Measurements from ENCODE around the gene WNK1.
A peak's percentile ranks its signal among the peaks of the same experiment; 100 is the strongest.

WNK1 gene

DNA sequence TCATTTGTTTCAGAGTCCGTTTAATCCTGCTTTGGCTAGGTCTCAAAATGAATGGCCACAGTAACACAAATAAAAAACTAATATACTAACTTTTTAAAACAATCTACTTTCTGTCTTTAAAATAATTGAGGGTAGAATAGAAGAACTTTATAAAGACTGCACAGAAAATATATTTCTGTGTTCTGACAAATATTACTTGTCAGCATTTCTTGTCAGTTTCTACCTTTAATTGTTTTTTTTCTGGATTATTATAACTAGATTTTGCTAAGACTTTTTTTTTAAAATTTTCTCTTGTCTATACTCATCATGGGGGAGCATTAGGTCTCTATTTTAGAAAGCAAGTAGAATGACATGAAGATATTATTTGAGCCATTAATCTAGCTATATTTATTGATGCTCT, 110.9 kb downstream of the WNK1 start:
- no peak for DNase-seq (ENCODE audit: low spot score)

DNA sequence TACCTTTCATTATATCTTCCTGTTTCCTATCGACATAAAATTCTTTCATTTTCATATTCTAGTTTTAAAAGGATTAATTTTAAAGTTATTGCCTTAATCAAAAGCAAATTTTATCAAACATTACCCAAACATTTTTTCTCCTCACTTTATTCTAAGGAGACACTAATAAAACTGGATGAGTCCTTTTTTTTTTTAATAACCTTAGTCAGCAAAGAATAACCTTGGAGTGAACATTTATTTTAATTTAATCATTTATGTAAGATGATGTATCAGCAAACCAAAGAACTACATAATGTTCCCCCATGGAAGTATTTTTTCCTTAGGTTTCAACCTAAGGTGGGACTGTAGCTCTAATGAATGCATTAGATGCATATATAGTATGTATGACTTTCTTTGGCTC, 113.2 kb downstream of the WNK1 start:
- DNase-seq (ENCODE audit: low spot score): no peak

DNA sequence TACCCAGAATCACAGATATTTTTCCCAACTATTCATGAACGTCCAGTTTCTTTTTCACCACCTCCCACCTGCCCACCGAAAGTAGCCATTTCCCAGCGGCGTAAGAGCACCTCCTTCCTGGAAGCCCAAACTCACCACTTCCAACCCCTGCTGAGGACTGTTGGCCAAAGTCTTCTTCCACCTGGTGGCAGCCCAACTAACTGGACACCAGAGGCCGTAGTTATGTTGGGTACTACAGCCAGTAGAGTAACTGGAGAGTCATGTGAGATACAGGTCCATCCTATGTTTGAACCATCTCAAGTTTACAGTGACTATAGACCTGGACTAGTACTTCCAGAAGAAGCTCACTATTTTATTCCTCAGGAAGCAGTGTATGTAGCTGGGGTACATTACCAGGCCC, 115.5 kb downstream of the WNK1 start:
- DNase-seq (ENCODE audit: low spot score): no peak

DNA sequence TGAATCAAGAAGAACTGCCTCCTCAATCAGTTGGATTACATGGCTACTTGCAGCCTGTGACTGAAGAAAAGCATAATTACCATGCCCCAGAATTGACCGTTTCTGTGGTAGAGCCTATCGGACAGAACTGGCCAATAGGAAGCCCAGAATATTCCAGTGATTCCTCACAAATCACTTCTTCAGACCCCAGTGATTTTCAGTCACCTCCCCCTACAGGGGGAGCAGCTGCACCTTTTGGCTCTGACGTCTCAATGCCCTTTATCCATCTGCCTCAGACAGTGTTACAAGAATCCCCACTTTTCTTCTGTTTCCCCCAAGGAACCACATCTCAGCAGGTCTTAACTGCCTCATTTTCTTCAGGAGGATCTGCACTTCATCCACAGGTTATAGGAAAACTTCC, 116.3 kb downstream of the WNK1 start:
- DNase-seq (ENCODE audit: low spot score): no peak

DNA sequence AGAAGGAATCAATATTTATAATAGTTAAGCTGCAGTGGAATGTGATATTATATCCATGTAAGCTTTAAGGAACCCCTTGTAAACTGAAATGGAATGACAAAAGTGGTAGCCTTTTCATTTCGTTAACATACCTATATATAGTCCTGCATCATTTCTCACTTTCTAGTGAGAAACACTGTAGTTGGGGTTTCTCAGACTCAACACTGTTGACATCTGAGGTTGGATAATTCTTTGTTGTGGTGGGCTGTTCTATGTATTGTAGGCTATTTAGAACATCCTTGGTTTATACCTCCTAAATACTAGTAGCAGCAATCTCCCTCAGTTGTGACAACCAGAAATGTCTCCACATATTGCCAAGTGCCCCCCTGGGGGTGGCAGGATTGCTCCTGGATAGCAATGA, 118.0 kb downstream of the WNK1 start:
- DNase-seq (ENCODE audit: low spot score): no peak

DNA sequence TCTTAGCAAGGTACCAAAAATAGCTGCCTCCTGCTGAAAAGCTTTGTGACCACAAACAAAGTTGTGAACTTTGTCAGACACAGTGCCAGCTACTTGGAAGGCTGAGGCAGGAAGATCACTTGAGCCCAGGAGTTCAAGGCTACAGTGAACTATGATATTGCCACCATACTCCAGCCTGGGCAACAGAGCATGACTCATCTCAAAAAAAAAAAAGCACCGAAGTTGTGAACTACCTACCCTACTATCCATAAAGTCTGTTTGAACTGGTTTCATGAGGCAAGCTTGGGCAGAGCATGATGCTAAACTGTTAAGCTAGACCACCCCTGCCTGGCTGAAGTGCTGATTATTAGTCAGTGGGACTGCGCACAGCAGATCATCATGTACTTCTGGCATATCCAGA, 121.6 kb downstream of the WNK1 start:
- DNase-seq (ENCODE audit: low spot score): no peak

DNA sequence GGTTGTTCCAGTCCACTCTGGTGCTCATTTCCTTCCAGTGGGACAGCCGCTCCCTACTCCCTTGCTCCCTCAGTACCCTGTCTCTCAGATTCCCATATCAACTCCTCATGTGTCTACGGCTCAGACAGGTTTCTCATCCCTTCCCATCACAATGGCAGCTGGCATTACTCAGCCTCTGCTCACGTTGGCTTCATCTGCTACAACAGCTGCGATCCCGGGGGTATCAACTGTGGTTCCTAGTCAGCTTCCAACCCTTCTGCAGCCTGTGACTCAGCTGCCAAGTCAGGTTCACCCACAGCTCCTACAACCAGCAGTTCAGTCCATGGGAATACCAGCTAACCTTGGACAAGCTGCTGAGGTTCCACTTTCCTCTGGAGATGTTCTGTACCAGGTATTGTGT, 127.3 kb downstream of the WNK1 start:
- DNase-seq (ENCODE audit: low spot score): peak; percentile 34

DNA sequence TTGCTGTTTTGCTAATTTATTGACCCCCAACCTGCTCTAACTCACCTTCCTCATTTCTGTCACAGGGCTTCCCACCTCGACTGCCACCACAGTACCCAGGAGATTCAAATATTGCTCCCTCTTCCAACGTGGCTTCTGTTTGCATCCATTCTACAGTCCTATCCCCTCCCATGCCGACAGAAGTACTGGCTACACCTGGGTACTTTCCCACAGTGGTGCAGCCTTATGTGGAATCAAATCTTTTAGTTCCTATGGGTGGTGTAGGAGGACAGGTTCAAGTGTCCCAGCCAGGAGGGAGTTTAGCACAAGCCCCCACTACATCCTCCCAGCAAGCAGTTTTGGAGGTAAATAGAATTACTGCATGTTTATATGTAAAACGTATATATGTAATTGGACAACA, 128.3 kb downstream of the WNK1 start:
- no peak for DNase-seq (ENCODE audit: low spot score)

DNA sequence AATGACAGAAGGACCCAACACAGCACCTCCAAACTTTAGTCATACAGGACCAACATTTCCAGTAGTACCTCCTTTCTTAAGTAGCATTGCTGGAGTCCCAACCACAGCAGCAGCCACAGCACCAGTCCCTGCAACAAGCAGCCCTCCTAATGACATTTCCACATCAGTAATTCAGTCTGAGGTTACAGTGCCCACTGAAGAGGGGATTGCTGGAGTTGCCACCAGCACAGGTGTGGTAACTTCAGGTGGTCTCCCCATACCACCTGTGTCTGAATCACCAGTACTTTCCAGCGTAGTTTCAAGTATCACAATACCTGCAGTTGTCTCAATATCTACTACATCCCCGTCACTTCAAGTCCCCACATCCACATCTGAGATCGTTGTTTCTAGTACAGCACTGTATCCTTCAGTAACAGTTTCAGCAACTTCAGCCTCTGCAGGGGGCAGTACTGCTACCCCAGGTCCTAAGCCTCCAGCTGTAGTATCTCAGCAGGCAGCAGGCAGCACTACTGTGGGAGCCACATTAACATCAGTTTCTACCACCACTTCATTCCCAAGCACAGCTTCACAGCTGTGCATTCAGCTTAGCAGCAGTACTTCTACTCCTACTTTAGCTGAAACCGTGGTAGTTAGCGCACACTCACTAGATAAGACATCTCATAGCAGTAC, 132.5 kb downstream of the WNK1 start:
- no peak for DNase-seq (ENCODE audit: low spot score)

DNA sequence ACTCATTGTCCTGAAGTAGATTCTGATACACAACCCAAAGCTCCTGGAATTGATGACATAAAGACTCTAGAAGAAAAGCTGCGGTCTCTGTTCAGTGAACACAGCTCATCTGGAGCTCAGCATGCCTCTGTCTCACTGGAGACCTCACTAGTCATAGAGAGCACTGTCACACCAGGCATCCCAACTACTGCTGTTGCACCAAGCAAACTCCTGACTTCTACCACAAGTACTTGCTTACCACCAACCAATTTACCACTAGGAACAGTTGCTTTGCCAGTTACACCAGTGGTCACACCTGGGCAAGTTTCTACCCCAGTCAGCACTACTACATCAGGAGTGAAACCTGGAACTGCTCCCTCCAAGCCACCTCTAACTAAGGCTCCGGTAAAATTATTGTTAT, 133.3 kb downstream of the WNK1 start:
- DNase-seq (ENCODE audit: low spot score): no peak

DNA sequence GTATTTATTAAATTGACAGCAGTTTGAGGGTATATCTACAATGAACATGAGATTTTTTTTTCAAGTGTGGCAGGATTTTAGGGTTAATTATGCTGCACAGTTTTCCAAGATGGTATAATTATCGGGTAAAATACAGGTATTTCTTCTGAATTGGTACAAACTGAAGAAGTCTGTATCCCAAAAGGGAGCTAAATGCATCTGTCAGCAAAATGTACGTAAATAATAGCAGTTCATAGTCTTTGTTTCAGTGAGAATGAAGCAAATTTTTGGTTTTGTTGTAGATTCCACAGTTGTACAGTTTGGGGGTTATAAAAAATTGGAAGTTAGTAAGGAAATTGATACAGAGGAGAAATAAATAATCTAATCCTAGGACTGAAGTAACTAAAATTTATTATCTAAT, 133.8 kb downstream of the WNK1 start:
- DNase-seq (ENCODE audit: low spot score): no peak

DNA sequence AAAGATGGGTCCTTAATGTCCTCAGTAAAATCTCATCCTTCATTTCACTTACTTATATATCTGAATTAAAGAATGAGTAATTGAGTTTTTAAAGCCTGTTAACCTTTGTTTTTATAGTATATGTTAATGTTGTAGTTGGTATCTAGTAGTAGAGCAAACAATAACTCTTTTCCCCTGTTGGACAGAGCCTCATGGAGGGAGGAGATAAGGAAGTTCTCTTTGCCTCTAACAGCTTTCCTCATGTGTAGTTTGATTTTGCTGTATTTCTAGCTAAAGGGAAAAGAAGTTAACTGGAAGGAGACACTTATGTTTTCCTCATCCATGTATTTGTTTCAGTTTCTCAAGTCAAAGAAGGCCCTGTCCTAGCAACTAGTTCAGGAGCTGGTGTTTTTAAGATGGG, 141.8 kb downstream of the WNK1 start:
- no peak for DNase-seq (ENCODE audit: low spot score)

DNA sequence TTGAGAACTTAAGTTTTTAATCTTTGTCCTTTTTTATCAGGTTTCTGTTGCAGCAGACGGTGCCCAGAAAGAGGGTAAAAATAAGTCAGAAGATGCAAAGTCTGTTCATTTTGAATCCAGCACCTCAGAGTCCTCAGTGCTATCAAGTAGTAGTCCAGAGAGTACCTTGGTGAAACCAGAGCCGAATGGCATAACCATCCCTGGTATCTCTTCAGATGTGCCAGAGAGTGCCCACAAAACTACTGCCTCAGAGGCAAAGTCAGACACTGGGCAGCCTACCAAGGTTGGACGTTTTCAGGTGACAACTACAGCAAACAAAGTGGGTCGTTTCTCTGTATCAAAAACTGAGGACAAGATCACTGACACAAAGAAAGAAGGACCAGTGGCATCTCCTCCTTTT, 143.7 kb downstream of the WNK1 start:
- no peak for DNase-seq (ENCODE audit: low spot score)

DNA sequence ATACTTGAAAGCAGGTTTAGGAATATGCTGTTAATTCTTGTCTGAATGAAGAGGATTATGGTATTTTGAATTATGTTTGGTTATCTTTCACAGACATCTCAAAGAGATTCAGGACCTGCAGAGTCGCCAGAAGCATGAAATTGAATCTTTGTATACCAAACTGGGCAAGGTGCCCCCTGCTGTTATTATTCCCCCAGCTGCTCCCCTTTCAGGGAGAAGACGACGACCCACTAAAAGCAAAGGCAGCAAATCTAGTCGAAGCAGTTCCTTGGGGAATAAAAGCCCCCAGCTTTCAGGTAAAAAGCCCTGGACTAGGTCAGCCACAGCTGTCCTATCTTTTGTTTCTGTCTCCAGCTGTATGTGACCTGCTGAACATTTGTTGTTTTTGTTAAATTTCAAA, 145.0 kb downstream of the WNK1 start:
- no peak for DNase-seq (ENCODE audit: low spot score)

DNA sequence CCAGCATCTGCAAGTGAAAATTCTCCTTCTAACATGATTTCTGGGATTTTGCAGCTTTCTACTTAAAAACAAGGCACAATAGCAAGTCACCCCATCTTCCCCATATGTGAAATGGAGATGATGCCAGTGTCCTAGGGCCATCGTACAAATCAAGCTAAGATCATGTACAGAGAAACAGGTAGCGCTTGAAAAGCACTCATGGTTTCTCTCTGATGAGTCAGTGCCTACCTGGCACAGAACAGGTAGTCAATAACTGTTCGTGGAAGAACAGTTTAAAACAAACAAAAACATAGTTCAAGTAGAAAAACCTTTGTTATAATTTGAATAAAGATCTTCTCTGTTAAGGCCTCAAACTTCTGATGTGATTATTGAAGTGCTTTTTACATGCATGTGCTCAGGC, 150.2 kb downstream of the WNK1 start:
- no peak for DNase-seq (ENCODE audit: low spot score)

DNA sequence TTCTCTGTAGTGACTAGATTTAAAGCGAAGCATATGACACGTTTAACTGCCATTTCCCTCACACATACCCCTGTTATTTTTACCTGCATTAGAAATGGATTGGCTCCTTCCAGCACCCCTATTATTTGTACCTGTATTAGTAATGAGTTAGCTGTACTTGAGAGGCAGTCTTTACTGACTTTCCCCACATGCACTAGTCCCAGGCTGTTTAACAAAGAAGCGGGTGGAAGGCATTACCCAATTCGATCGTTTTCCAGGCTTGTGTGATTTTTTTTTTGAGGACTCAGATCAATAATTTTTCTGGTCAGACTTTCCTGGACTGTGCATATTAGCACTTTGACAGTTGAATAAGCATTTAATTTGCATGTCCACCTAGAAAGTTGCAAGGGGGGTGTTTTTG, 150.7 kb downstream of the WNK1 start:
- no peak for DNase-seq (ENCODE audit: low spot score)

DNA sequence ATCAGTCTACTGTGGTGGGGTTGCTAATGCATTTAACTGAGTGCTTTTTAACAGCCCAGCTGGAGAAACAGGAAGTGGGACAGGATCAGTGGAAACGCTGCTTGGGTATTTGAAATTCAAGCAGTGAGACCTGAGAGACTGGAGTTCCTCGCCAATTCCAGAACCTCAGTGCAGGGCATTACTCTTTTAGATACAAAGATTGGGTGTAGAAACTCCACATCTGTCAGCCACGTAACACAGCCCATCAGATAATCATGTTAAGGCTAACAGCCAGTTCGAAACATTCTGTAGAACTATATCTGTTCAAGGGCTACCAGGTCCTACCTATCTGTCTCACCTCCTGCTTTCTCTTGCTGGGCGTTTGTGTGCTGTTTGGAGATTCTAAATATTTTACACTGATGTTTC, 151.6 kb downstream of the WNK1 start:
- no peak for DNase-seq (ENCODE audit: low spot score)

DNA sequence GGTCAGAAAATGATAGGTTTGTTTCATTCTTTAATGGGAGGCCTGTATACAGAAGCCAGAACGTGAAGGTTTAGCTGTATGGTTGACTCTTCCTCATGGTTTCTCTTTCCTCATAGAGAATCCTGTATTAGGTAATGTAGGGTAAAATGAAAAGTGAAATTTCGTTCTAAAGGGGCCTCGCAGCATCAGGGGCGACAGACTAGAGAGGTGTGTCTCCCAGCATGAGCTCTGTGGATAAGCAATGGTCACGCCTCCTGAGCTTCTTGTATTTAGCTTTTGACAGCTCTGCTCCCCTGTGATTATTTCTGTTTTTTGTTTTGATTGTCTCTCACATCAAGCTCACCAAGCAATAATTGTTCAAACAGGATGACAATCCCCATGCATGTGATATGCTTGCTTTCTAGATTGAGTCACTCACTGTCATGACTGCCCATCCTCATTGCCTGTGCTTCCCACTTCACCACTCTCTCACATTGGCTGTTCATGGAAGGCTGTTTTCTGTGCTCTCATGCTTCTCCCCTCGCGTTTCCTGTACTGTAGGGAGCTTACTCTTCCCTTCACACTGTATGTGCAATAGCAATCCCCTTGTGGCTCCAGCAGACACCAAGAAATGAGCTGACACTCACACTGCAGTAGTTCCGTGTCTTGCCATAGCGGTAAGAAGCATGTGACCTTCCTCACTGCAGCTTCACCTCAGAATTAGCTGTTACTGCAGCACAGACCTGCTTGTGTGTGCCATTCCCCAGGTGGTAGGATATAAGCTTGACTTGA, 153.1 kb downstream of the WNK1 start:
- no peak for DNase-seq (ENCODE audit: low spot score)

DNA sequence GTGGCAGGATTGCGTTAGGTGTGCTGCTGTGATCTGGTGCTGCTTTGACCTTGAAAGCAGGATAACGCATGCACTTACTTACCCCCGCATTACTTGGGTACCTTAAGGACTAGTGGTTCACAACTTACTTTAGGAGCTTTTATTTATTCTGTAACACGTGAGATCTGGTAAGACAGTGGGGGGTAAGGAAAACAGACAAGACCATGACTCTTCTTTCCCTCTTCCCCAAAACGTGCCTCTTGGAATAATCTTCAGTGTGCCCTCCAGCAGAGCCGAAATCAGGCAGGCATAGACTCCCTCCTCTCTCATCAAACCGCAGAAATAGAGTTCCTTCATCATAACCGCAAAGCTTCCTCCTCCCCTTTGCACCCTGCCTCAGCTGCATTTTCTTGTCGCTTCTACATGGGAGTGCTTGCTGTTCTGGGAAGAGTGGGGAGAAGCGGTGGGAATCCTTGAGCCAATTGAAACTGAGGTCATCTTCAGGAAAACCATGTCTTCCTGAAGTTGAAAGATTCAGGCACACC, 153.7 kb downstream of the WNK1 start:
- DNase-seq (ENCODE audit: low spot score): no peak

DNA sequence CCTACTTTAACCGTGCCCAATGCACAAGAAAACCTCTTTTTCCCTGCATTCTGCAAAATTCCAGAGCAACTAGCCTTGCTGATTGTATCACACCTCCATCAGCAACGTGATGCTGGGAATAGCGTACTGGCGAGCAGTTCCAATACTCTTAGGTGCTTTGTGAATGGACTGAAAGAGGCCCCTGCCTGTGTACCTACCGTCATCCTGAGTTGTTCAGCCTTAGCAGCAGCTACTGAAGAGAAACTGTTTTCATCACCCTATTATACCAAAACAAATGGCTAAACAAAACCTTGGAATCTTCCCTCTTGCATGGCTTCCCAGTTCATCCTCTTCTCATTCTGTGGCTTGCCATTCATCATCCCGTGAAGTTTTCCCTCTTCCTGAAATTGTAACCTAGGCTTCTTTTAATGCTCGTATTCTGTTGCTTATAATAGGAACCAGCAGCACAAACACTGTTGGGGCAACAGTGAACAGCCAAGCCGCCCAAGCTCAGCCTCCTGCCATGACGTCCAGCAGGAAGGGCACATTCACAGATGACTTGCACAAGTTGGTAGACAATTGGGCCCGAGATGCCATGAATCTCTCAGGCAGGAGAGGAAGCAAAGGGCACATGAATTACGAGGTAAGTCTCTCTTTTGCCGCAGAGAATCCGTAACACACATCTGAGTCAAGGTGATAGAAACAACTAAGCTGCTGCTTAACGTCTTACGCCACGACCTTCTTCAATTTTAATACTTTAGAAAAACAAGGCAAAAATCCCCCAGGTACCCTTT, 155.2 kb downstream of the WNK1 start:
- DNase-seq (ENCODE audit: low spot score): no peak

DNA sequence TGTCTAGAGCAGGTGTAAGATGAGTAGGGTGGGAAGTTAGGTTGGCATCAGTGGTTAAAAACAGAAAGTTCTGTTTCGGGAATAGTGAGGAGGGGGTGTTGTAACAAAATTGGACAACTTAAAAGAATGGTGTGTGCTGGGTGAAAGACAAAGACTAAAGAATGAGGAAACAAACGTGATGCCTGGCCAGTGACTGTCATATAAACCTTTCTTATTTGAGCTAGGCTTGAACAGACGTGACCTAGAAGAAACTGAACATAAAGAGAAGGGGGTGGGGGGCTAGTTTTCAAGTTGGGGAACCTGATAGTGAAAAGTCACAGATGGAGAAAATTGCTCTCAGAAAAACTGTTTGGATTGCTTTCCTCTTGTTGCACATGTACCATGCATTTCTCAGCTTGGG, 157.5 kb downstream of the WNK1 start:
- no peak for DNase-seq (ENCODE audit: low spot score)

DNA sequence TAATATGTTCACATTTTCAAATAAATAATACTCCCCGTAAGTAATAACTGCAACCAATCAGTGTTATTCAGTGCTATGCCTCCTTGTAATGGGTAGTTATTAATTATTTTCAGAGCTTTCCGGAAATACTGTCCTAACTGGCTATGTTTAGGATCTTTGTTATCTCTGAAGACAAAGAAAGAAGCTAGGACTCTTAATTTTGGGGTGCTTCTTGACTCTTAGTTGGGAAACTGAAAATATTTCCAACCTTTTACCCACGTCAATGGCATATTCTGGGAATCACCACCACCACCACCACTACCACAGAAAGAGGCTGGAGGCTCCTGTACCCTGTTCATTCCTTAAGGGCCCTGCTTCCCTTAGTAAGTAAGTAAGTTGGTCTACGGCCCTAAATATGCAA, 158.0 kb downstream of the WNK1 start:
- DNase-seq (ENCODE audit: low spot score): no peak

DNA sequence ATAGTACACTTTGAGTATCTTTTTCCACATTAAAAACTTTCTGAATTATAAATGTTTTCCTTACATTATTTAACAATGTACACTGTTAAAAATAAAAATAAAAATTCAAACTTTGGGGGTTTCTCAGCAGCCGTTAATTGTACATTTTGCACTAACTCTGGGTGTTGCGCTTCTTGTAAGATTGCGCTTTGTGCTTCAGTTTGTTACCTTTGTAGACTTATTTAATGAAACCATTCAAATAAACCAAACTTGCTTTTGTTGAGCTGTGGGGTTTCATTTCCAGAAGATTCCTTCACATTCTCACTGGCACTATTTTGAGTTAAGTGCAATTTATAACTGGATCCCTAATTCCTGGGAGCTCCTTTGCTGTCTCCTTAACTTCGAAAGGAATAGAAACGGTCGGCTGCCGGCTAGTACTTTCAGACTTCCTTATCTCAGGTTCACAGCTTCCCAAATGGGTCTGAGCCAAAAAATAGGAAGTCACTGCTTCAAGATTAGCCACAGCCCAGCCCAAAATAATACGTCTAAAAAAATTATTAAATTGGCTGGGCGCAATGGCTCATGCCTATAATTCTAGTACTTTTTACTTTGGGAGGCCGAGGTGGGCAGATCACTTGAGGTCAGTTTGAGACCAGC, 158.9 kb downstream of the WNK1 start:
- DNase-seq (ENCODE audit: low spot score): no peak

Data from AG08395 (cell line).